HL-60 (cell line): ENCODE results near the gene RAI1.

ENCODE experiments used
- GABPA ChIP-seq: IDR thresholded peaks from 2 replicates; pipeline ENCODE4 v1.6.1; 2012; ENCODE audit warnings: low read depth
- POLR2AphosphoS5 ChIP-seq: IDR thresholded peaks from 2 replicates; pipeline ENCODE4 v1.6.1; 2012; ENCODE audit warnings: low read depth
- TF ChIP-seq, protein P1 (sequence below): IDR thresholded peaks from one replicate; pipeline ENCODE4 v1.5.1; 2011; ENCODE audit warnings: low read length, control low read depth, inconsistent platforms; ENCODE audit not compliant: insufficient read depth
- TF ChIP-seq, protein P2 (sequence below): IDR thresholded peaks from 2 replicates; pipeline ENCODE4 v1.6.1; 2012; ENCODE audit warnings: low read depth; ENCODE audit not compliant: insufficient replicate concordance

DNA sequence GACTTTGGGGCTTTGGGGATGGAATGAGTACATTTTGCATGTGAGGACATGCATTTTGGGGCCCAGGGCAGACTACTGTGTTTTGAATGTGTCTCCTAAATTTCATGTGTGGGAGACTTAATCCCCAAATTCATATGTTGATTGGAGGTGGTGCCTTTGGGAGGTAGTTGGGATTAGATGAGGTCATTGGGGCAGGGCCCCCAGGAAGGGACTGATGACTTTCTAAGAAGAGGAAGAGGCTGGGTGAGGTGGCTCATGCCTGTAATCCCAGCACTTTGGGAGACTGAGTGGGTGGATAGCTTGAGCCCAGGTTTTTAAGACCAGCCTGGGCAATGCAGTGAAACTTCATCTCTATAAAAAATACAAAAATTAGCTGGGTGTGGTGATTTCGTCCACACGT, 42.8 kb upstream of the RAI1 start:
- TF ChIP-seq, protein P1, sequence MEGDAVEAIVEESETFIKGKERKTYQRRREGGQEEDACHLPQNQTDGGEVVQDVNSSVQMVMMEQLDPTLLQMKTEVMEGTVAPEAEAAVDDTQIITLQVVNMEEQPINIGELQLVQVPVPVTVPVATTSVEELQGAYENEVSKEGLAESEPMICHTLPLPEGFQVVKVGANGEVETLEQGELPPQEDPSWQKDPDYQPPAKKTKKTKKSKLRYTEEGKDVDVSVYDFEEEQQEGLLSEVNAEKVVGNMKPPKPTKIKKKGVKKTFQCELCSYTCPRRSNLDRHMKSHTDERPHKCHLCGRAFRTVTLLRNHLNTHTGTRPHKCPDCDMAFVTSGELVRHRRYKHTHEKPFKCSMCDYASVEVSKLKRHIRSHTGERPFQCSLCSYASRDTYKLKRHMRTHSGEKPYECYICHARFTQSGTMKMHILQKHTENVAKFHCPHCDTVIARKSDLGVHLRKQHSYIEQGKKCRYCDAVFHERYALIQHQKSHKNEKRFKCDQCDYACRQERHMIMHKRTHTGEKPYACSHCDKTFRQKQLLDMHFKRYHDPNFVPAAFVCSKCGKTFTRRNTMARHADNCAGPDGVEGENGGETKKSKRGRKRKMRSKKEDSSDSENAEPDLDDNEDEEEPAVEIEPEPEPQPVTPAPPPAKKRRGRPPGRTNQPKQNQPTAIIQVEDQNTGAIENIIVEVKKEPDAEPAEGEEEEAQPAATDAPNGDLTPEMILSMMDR = no peak
- TF ChIP-seq, protein P2, sequence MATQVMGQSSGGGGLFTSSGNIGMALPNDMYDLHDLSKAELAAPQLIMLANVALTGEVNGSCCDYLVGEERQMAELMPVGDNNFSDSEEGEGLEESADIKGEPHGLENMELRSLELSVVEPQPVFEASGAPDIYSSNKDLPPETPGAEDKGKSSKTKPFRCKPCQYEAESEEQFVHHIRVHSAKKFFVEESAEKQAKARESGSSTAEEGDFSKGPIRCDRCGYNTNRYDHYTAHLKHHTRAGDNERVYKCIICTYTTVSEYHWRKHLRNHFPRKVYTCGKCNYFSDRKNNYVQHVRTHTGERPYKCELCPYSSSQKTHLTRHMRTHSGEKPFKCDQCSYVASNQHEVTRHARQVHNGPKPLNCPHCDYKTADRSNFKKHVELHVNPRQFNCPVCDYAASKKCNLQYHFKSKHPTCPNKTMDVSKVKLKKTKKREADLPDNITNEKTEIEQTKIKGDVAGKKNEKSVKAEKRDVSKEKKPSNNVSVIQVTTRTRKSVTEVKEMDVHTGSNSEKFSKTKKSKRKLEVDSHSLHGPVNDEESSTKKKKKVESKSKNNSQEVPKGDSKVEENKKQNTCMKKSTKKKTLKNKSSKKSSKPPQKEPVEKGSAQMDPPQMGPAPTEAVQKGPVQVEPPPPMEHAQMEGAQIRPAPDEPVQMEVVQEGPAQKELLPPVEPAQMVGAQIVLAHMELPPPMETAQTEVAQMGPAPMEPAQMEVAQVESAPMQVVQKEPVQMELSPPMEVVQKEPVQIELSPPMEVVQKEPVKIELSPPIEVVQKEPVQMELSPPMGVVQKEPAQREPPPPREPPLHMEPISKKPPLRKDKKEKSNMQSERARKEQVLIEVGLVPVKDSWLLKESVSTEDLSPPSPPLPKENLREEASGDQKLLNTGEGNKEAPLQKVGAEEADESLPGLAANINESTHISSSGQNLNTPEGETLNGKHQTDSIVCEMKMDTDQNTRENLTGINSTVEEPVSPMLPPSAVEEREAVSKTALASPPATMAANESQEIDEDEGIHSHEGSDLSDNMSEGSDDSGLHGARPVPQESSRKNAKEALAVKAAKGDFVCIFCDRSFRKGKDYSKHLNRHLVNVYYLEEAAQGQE = no peak
- TF ChIP-seq POLR2AphosphoS5 (no peak), GABPA (no peak)
